BJ (cell line): ENCODE measurements around the gene CHRM1. TPM values are rescaled to one million over a fixed set of nuclear protein-coding genes. Genes with fewer than 3 reads are reported as not detected.

ENCODE experiments used
- CTCF ChIA-PET: fragments of 350-600 bp; formaldehyde crosslinking; extraction: SDS; loops from one replicate; lab custom pipeline; 2021; ENCODE audit warnings: antibody characterized with exemption, inconsistent platforms; lab: Yijun Ruan, JAX
- POLR2A ChIA-PET: fragments of 300-600 bp; sonication (Branson Sonifier 250); formaldehyde crosslinking; extraction: SDS; loops from one replicate; lab custom pipeline; 2021; ENCODE audit warnings: antibody characterized with exemption; lab: Charles Lee
- DNase-seq: peaks from one replicate; pipeline ENCODE4 v3.0.0-alpha.2; 2011; ENCODE audit warnings: low read depth
- H3K27me3 ChIP-seq: 2 replicates; pipeline ENCODE4 v1.6.0; 2011; ENCODE audit warnings: low read length; ENCODE audit not compliant: control insufficient read depth, insufficient read depth
- H3K36me3 ChIP-seq: 2 replicates; pipeline ENCODE4 v1.5.1; 2011; ENCODE audit warnings: low read length; ENCODE audit not compliant: control insufficient read depth, insufficient read depth
- H3K4me3 ChIP-seq: 2 replicates; pipeline ENCODE4 v1.5.1; 2011; ENCODE audit warnings: low read depth, mild to moderate bottlenecking, control low read depth, low read length
- CTCF ChIP-seq: IDR thresholded peaks from 2 replicates; pipeline ENCODE4 v1.5.1; 2011; ENCODE audit warnings: low read depth, mild to moderate bottlenecking, control low read depth, inconsistent platforms, low read length, moderate library complexity; ENCODE audit not compliant: insufficient read depth
- polyA plus RNA-seq: library from polyadenylated mRNA; depleted of rRNA; stranded (reverse); fragments of >200 nt; gene quantifications from 2 replicates; pipeline ENCODE4 v1.2.3, GENCODE V29; 2011

Gene CHRM1
- polyA plus RNA-seq, 1 experiment = not detected

DNA sequence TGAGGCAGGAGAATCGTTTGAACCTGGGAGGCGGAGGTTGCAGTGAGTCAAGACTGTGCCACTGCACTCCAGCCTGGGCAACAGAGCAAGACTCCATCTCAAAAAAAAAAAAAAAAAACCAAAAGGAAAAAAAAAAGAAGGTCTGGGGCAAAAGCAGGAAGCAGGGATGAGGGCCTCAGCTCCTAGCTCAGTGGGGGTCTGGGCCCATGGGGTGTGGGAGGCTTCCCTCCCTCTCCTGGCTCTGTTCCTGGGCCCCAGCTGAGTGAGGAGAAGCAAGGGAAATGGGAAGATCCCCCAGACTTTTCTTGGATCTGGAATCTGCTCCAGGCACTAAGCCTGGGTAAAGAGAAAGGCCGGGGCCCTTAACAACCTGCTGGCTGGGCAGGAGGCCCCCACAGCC is 8.9 kb downstream of the CHRM1 start:
- CTCF ChIA-PET = interaction anchor here (11.6 kb wide), 1 partner anchor 109 kb away, joined by 376 read pairs; no protein-coding TSS in a partner anchor
- TF ChIP-seq CTCF = no peak
- H3K36me3 ChIP-seq = no peaks in the 10 kb centered on the region
- no peak for DNase-seq
- H3K27me3 ChIP-seq = peaks cover 2% of the 10 kb centered on the region
- no peak overlapping the region for H3K4me3 ChIP-seq
- POLR2A ChIA-PET = no interaction called here

DNA sequence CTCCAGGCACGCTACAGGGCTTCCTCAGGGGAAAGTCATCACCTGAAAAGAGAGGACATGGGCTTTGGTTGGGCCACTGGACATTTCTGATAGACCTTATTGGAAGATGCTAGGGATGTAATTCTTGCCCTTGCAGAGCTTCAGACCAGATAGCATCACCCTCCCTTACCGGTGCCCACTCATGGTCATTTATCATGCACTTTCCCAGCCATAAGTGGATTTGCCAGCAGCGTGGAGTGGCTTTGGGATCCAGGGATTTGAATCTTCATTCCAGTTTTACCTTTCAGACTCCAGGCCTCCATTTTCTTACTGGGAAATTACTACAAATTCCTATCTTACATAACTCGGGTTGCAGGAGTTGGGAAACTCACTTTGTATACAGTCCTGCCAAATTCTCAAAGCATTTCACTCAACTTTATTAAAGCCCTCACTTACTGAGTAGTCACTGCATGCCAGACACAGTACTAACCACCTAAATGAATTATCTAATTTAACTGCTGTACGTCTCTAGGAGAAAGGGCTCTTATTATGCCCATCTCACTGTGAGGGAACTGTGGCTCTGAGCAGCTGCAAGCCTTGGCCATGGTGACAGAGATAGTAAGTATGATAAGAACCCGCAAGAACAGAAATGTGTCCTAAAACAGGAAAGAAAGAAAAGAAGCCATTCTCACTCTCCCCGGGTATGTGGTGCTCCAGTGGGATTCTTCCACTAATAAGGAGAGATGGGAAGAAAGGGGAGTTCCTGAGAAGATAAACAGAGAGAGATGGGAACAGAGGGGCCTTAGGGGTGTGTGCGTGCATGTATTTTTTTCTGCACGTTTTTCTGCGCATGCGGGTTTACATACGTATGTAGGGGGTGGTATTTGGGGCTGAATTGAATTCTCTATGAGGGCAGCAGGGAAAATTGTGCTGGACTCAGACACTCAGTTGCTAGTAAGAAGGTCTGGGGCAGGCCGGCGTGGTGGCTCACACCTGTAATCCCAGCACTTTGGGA is 9.7 kb downstream of the CHRM1 start:
- ChIA-PET CTCF (interaction anchor here (11.6 kb wide), 1 partner anchor 109 kb away, joined by 376 read pairs; no protein-coding TSS in a partner anchor), POLR2A (no interaction called here)
- Histone ChIP-seq H3K4me3 (no peak overlapping the region), H3K27me3 (no peaks in the 10 kb centered on the region; the same call in 1 of the 2 replicates), H3K36me3 (no peaks in the 10 kb centered on the region)
- no peak for TF ChIP-seq CTCF
- no peak for DNase-seq

GRCh38 chr11:62910141-62910882 is 10.9 kb downstream of the CHRM1 start:
- TF ChIP-seq CTCF = no peak
- ChIA-PET POLR2A (no interaction called here), CTCF (interaction anchor here (0.9 to 11.6 kb wide), 2 partner anchors 14 to 110 kb away, joined by 5 to 376 read pairs; no protein-coding TSS in a partner anchor)
- Histone ChIP-seq H3K36me3 (no peaks in the 10 kb centered on the region), H3K4me3 (no peak overlapping the region), H3K27me3 (no peaks in the 10 kb centered on the region; the same call in 1 of the 2 replicates)
- DNase-seq = no peak

GRCh38 chr11:62909107-62909894 is 11.9 kb downstream of the CHRM1 start:
- ChIA-PET POLR2A (no interaction called here), CTCF (interaction anchor here (0.6 to 11.6 kb wide), 4 partner anchors 21 to 117 kb away, joined by 3 to 376 read pairs (median 3); no protein-coding TSS in a partner anchor)
- no peak for DNase-seq
- TF ChIP-seq CTCF = peak; percentile 66
- H3K4me3 ChIP-seq = no peak overlapping the region
- no peaks in the 10 kb centered on the region for H3K36me3 ChIP-seq
- no peaks in the 10 kb centered on the region; the same call in 1 of the 2 replicates for H3K27me3 ChIP-seq
